CMK (cell line): ENCODE results near the gene LMF1.

Experiments used
- DNase-seq: peaks from one replicate; pipeline ENCODE4 v3.0.0-alpha.2; 2010; ENCODE audit warnings: low read depth

The LMF1 gene

GRCh38 chr16:1002399-1003166 lies 31.8 kb upstream of the LMF1 start:
- DNase-seq, result no peak

GRCh38 chr16:1001096-1001495 lies 30.3 kb upstream of the LMF1 start:
- DNase-seq, result no peak

GRCh38 chr16:1000608-1001007 lies 29.8 kb upstream of the LMF1 start:
- DNase-seq, result no peak

DNA sequence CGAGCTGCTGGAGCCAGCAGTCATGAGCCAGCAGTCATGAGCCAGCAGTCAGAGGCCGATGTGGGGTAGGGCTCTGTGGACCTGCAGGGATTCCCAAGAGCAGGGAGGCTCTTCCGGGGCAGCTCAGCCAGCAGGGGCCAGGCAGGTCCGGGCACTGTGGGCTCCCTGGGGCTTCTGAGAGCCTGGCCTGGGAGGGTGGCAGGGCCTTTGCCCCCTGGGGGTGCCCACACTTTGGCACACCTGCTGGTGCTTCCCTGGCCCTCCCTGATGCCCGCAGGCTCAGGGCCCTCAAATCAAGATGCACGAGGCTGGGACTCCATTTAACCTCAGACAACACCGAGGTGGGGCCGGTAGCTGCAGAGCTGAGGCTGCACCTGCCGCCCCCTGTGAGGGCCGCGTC lies 28.9 kb upstream of the LMF1 start:
- DNase-seq, result no peak

DNA sequence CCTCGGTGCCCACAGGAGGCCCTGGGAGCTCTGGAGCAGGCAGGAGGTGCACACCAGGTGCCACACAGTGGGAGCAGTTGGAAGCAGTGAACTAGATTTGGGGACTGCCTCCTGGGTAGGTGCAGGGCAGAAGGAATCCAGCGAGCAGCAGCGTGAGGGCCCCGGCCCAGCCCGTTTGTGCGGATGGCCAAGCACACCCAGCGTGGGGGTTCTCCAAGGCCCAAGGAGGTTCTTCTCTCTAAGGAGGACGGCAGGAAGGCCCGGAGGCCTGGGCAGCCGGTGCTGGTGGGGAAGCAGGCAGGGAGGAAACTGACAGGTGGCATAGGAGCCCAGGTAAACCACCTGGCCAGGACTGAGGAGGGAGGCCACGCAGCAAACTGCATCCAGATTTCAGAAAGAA lies 27.8 kb upstream of the LMF1 start:
- DNase-seq, result no peak

- DNase-seq, result no peak
Observed at GRCh38 chr16:998211-998610, 27.4 kb upstream of the LMF1 start.

- DNase-seq, result no peak
Observed at GRCh38 chr16:997440-998051, 26.8 kb upstream of the LMF1 start.

GRCh38 chr16:996681-997080 lies 25.9 kb upstream of the LMF1 start:
- DNase-seq, result no peak

GRCh38 chr16:995783-996182 lies 25.0 kb upstream of the LMF1 start:
- no peak for DNase-seq

DNA sequence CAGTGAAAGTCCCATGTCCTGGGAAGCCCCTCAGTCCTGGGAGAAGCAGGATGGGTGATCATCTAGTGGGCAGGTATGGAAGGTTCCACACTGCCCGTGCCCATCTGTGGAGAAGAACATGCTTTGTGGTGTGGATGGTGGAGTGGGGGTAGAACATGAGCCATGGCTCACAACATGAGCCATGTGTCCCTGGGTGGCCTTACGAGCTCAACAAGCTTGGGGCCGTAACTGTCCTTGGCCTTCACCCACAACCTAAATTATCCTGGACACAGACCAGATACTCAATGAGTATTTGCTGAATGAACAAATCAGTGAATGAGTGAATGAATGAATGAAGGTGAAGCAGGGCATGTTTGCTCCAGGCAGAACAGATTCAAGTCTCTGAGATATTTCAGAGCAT lies 24.3 kb upstream of the LMF1 start:
- DNase-seq, result no peak

- DNase-seq, result no peak
Observed at GRCh38 chr16:993731-994130, 22.9 kb upstream of the LMF1 start.

- DNase-seq, result no peak
Observed at GRCh38 chr16:991773-992172, 21.0 kb upstream of the LMF1 start.

GRCh38 chr16:991345-991744 lies 20.6 kb upstream of the LMF1 start:
- no peak for DNase-seq

DNA sequence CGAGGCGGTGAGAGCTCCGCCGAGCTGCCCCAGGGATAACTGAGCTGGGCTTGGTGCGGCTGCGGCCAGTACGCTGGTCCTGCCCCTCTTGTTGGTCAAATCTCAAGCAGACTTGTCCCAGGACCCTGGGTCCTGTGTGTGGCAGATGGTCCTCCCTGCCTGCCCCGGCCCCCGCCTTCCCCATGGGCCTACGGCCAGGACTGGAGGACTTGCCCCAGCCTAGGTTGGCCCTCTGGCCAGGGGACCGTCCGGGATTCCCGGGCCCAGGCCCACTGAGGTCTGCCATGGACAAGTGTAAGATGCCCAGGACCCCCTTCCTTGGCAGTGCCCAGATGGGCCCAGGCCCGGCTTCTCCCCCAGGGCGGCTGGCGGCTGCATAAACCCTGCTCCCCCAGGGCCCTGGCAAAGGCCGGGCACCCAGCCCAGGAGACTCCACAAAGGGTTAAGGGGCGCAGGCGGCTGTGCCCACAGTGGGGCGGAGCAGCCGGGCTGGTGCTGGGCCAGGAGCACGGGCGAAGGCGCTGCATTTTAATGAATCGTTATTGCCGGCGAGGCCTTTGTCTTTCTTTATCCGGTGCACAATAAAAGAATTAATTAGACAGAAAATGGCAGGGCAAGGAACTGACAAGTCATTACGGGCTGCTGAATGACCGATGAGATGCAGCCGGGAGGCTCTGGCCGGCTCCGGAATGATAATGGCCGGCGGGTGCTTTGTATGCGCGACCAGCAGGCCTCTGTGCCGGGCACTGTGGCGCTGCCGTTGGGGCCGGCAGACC lies 19.9 kb upstream of the LMF1 start:
- DNase-seq, result no peak

GRCh38 chr16:989354-989814 lies 18.6 kb upstream of the LMF1 start:
- no peak for DNase-seq

DNA sequence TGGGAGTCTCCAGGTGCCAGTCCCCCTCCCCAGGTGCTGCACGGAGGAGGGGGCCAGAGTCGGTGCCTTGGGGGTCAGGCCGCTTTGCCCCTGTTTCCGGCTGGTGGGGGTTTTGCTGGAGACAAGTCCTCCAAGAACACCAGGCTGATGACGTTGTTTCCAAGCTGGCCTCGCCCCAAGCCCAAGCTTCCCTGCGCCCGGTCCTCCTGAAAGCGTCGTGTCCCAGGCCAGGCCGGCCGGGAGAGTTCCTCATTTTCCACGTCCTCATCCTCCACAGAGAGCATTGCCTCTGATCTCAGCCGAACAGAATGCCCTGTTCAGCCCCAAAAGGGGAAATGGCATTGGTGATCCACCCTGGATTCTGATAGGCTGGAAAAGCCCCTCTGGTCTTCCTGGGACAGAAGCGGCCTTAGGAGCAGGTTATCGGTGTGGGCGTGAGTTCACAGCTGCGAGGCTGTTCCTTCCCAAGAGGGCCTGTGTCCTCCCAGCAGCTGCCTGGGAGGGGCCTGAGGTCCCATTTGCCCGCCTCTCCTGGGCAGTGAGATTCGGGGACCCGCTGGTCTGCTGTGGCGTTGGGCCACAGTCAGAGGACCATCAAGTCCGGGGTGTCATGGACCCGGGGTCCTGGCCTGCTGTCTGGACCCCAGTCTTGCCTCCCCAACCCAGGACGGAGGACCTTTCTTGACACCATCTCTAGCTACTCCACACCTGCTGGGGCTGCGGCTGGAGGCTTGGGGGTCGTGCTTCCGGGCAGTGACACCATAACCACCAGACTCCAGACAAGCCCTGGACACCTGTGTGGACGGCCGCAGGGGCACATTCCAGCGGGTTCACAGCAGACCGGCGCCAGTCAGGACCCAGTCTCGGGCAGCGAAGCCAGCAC lies 17.9 kb upstream of the LMF1 start:
- DNase-seq, result no peak

DNA sequence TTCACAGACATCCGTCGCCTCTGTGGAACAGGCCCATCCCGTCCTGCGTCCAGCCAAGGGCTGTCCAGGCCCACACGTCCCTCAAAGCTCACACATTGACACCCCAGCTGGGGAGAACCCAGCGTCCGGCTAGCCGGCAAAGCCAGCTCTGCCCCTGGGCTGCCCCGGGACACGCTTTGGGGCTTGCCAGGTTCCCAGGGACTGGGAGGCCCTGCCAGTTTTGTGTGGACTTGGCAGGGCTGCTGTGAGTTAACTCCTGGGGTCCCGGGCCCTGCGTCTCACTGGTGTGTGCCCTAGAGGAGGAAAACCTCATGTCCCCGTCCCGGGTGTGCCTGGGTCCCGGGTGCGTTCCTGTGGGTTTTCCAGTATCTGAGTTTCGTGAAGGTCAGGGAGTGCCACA lies 17.1 kb upstream of the LMF1 start:
- DNase-seq, result no peak

DNA sequence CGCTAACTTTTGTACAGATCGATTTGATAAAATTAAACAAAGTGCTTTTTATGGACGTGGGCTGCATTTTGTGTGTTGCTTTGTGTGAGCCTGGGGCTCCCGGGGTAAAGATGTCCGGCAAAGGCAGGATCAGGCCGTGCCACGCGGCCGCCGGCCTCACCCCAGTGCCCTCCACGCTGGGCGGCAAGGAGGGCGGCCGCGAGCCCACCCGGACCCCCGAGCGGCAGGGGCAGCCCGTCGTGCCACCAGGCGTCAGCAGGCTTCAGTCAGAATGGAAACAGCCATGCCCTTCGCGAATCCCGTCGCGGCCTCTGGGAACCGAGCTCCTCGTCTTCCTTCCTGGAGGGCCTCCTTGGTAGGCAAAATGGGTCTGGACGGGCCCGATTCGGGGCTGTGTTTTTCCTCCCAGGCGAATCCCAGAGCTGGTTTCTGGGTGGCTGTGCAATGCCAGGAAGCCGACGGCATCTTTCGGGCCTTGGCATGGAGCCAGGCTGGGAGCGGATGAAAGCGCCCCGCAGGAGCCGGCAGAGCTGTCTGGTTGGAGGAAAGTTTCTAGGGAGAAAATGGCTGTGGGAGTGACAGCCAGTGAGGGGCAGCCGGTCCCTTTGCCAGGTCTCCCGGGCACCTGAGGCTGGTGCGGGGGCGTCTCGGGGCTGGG lies 16.3 kb upstream of the LMF1 start:
- DNase-seq, result no peak

- no peak for DNase-seq
Observed at GRCh38 chr16:986411-986810, 15.6 kb upstream of the LMF1 start.

- no peak for DNase-seq
Observed at GRCh38 chr16:985646-986400, 15.0 kb upstream of the LMF1 start.
